ENCODE data around the gene KHSRP. TPM values are rescaled to one million over a fixed set of nuclear protein-coding genes. Genes with fewer than 3 reads are reported as not detected.

The KHSRP gene
- total RNA-seq, 1 experiment from 2014 or later, result 671 TPM

GRCh38 chr19:6471076-6471475, 46.5 kb upstream of the KHSRP start:
- no peak overlapping the region for H3K27ac ChIP-seq (ENCODE audit: low read depth, low read length, poor library complexity, severe bottlenecking)
- peaks cover 4% of the 10 kb centered on the region for H3K27me3 ChIP-seq (replicated peaks; ENCODE audit: insufficient read depth, low read depth, low read length, poor library complexity)
- peaks cover 5% of the 10 kb centered on the region for H3K4me1 ChIP-seq (ENCODE audit: insufficient read depth, low read length, poor library complexity, severe bottlenecking)
- CTCF ChIA-PET, result interaction anchor here (0.5 kb wide), 1 partner anchor 1558 kb away, joined by 7 read pairs; no protein-coding TSS in a partner anchor
- H3K36me3 ChIP-seq (ENCODE audit: insufficient read depth, low read length, poor library complexity, severe bottlenecking), result no peaks in the 10 kb centered on the region
- intact Hi-C loops (cut with micrococcal nuclease; ENCODE audit: unreplicated experiment), result no loop called here
- DNase-seq (ENCODE audit: low spot score), result no peak
- no TSS peak for BruUV-seq (replicated peaks)
- no peaks in the 10 kb centered on the region for H3K9me3 ChIP-seq (ENCODE audit: low read depth, low read length, poor library complexity, severe bottlenecking)
- POLR2A ChIA-PET (ENCODE audit: low non-redundant PET), result no interaction called here
- no peak for TF ChIP-seq EZH2 (IDR thresholded peaks at IDR 0.05; ENCODE audit: borderline replicate concordance, low read depth, low read length, poor library complexity, severe bottlenecking)
- no peak overlapping the region for H3K4me3 ChIP-seq (ENCODE audit: low read depth, low read length, poor library complexity, severe bottlenecking)

- DNase-seq (ENCODE audit: low spot score), result no peak
- intact Hi-C loops (cut with micrococcal nuclease; ENCODE audit: unreplicated experiment), result no loop called here
- TF ChIP-seq CTCF (conservative IDR thresholded peaks at IDR 0.05; ENCODE audit: low read depth, low read length), result no peak
- TF ChIP-seq EZH2 (IDR thresholded peaks at IDR 0.05; ENCODE audit: borderline replicate concordance, low read depth, low read length, poor library complexity, severe bottlenecking), result no peak
- Histone ChIP-seq H3K27me3 (replicated peaks; ENCODE audit: insufficient read depth, low read depth, low read length, poor library complexity) (peaks cover 4% of the 10 kb centered on the region), H3K4me3 (ENCODE audit: low read depth, low read length, poor library complexity, severe bottlenecking) (no peak overlapping the region), H3K9me3 (ENCODE audit: low read depth, low read length, poor library complexity, severe bottlenecking) (no peaks in the 10 kb centered on the region), H3K4me1 (ENCODE audit: insufficient read depth, low read length, poor library complexity, severe bottlenecking) (no peaks in the 10 kb centered on the region), H3K36me3 (ENCODE audit: insufficient read depth, low read length, poor library complexity, severe bottlenecking) (no peaks in the 10 kb centered on the region), H3K27ac (ENCODE audit: low read depth, low read length, poor library complexity, severe bottlenecking) (no peak overlapping the region)
- POLR2A ChIA-PET (ENCODE audit: low non-redundant PET), result no interaction called here
- CTCF ChIA-PET, result no interaction called here
- no TSS peak for BruUV-seq (replicated peaks)
Observed at GRCh38 chr19:6470173-6470572, 45.6 kb upstream of the KHSRP start.

- intact Hi-C loops (cut with micrococcal nuclease; ENCODE audit: unreplicated experiment), result no loop called here
- no peak for TF ChIP-seq EZH2 (IDR thresholded peaks at IDR 0.05; ENCODE audit: borderline replicate concordance, low read depth, low read length, poor library complexity, severe bottlenecking)
- TF ChIP-seq CTCF (conservative IDR thresholded peaks at IDR 0.05; ENCODE audit: low read depth, low read length), result no peak
- BruUV-seq (replicated peaks), result no TSS peak
- H3K27ac ChIP-seq (ENCODE audit: low read depth, low read length, poor library complexity, severe bottlenecking), result no peak overlapping the region
- H3K4me1 ChIP-seq (ENCODE audit: insufficient read depth, low read length, poor library complexity, severe bottlenecking), result no peaks in the 10 kb centered on the region
- no peaks in the 10 kb centered on the region for H3K9me3 ChIP-seq (ENCODE audit: low read depth, low read length, poor library complexity, severe bottlenecking)
- H3K27me3 ChIP-seq (replicated peaks; ENCODE audit: insufficient read depth, low read depth, low read length, poor library complexity), result peaks cover 15% of the 10 kb centered on the region
- H3K36me3 ChIP-seq (ENCODE audit: insufficient read depth, low read length, poor library complexity, severe bottlenecking), result no peaks in the 10 kb centered on the region
- DNase-seq (ENCODE audit: low spot score), result no peak
- no peak overlapping the region for H3K4me3 ChIP-seq (ENCODE audit: low read depth, low read length, poor library complexity, severe bottlenecking)
- POLR2A ChIA-PET (ENCODE audit: low non-redundant PET), result no interaction called here
- CTCF ChIA-PET, result no interaction called here
Observed at GRCh38 chr19:6467384-6467783, 42.8 kb upstream of the KHSRP start.

- intact Hi-C loops (cut with micrococcal nuclease; ENCODE audit: unreplicated experiment), result no loop called here
- peaks cover 15% of the 10 kb centered on the region for H3K27me3 ChIP-seq (replicated peaks; ENCODE audit: insufficient read depth, low read depth, low read length, poor library complexity)
- H3K27ac ChIP-seq (ENCODE audit: low read depth, low read length, poor library complexity, severe bottlenecking), result no peak overlapping the region
- ChIA-PET POLR2A (ENCODE audit: low non-redundant PET) (no interaction called here), CTCF (interaction anchor here (0.5 kb wide), 1 partner anchor 109 kb away, joined by 3 read pairs; no protein-coding TSS in a partner anchor)
- H3K36me3 ChIP-seq (ENCODE audit: insufficient read depth, low read length, poor library complexity, severe bottlenecking), result no peaks in the 10 kb centered on the region
- H3K4me3 ChIP-seq (ENCODE audit: low read depth, low read length, poor library complexity, severe bottlenecking), result no peak overlapping the region
- no peak for DNase-seq (ENCODE audit: low spot score)
- BruUV-seq (replicated peaks), result no TSS peak
- H3K9me3 ChIP-seq (ENCODE audit: low read depth, low read length, poor library complexity, severe bottlenecking), result no peaks in the 10 kb centered on the region
- no peak for TF ChIP-seq CTCF (conservative IDR thresholded peaks at IDR 0.05; ENCODE audit: low read depth, low read length)
- no peak for TF ChIP-seq EZH2 (IDR thresholded peaks at IDR 0.05; ENCODE audit: borderline replicate concordance, low read depth, low read length, poor library complexity, severe bottlenecking)
- no peaks in the 10 kb centered on the region for H3K4me1 ChIP-seq (ENCODE audit: insufficient read depth, low read length, poor library complexity, severe bottlenecking)
Observed at GRCh38 chr19:6466526-6467248, 42.1 kb upstream of the KHSRP start.

Measured in A673 (cell line).